ENCODE results near the gene PRSS1. TPM values are rescaled to one million over a fixed set of nuclear protein-coding genes. Genes with fewer than 3 reads are reported as not detected.

PRSS1 gene
- total RNA-seq, 4 donors from 2014 or later: 1.7 to 51.3 (median 4.8) TPM

DNA sequence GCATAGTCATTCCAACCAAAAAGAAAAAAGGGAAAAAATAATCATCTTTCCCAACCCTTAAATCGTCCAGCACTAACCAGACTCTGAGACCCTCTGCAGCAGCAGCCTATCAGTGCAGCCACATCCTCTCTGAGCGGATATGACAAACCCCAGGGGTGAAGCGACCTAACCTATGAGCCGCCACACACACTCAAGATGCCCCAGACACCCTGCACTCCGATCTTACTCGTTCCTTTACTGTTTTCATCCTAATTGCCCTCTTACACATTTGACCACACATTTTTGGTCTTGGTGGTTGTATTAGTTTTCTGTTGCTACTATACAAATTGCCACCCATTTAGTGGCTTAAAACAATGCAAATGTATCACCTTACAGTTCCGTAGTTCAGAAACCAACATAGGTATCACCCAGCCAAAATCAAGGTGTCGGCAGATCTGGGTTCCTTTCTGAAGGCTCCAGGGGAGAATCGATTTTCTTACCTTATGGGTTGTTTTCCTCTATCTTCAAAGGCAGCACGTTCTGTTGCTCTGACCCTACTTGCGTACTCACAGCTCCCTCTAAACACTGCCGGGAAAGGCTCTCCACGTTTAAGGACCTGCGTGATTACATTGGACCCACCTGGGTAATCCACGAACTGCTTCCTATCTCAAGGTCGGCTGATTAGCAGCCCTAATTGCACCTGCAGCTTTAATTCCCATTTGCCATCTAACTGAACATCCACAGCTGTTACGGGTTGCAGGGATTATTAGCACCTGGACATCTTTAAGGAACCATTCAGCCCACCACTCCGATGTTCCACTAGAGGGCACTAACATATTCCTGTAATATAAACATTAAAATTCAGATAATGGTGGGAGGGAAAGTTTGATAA is 37.3 kb upstream of the PRSS1 start:
- no peaks in the 10 kb centered on the region for H3K9me3 ChIP-seq
- no peak overlapping the region for H3K27ac ChIP-seq
- H3K4me3 ChIP-seq: no peak overlapping the region
- no peak for DNase-seq (ENCODE audit: low spot score in 2 of 2)
- no peak for TF ChIP-seq POLR2A (IDR thresholded peaks at IDR 0.05)
- TF ChIP-seq, protein P1, sequence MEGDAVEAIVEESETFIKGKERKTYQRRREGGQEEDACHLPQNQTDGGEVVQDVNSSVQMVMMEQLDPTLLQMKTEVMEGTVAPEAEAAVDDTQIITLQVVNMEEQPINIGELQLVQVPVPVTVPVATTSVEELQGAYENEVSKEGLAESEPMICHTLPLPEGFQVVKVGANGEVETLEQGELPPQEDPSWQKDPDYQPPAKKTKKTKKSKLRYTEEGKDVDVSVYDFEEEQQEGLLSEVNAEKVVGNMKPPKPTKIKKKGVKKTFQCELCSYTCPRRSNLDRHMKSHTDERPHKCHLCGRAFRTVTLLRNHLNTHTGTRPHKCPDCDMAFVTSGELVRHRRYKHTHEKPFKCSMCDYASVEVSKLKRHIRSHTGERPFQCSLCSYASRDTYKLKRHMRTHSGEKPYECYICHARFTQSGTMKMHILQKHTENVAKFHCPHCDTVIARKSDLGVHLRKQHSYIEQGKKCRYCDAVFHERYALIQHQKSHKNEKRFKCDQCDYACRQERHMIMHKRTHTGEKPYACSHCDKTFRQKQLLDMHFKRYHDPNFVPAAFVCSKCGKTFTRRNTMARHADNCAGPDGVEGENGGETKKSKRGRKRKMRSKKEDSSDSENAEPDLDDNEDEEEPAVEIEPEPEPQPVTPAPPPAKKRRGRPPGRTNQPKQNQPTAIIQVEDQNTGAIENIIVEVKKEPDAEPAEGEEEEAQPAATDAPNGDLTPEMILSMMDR (IDR thresholded peaks at IDR 0.05): no peak
- TF ChIP-seq EP300 (IDR thresholded peaks at IDR 0.05): no peak
- WGBS, 2 donors: 58 to 63% methylated on average over 18 of the region's 18 CpGs
- H3K4me1 ChIP-seq: no peaks in the 10 kb centered on the region
- H3K27me3 ChIP-seq: no peaks in the 10 kb centered on the region
- no peaks in the 10 kb centered on the region for H3K36me3 ChIP-seq

DNA sequence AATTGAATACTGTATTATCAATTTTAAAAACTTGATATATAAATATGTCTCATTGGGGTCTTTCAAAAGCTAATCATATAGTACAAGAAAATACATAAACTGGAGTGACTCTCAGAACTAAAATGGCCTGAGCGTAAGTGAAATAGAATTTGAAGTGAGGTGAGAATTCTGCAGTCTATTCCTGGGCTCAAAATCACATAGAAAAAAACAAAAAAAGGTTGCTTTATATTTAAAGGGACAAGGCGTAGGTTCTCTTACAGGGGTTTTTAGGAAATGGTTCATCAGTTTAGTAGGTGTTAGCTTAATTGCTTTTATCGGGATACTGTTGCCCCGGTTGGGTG is 36.7 kb upstream of the PRSS1 start:
- H3K36me3 ChIP-seq: no peaks in the 10 kb centered on the region
- 66 to 84% methylated on average over 4 of the region's 4 CpGs for WGBS, 2 donors
- TF ChIP-seq EP300 (IDR thresholded peaks at IDR 0.05) (no peak), POLR2A (IDR thresholded peaks at IDR 0.05) (no peak)
- TF ChIP-seq, protein P1 (IDR thresholded peaks at IDR 0.05): no peak
- no peaks in the 10 kb centered on the region for H3K27me3 ChIP-seq
- no peak overlapping the region for H3K27ac ChIP-seq
- no peaks in the 10 kb centered on the region for H3K9me3 ChIP-seq
- H3K4me1 ChIP-seq: no peaks in the 10 kb centered on the region
- H3K4me3 ChIP-seq: no peak overlapping the region
- no peak for DNase-seq (ENCODE audit: low spot score in 2 of 2)

DNA sequence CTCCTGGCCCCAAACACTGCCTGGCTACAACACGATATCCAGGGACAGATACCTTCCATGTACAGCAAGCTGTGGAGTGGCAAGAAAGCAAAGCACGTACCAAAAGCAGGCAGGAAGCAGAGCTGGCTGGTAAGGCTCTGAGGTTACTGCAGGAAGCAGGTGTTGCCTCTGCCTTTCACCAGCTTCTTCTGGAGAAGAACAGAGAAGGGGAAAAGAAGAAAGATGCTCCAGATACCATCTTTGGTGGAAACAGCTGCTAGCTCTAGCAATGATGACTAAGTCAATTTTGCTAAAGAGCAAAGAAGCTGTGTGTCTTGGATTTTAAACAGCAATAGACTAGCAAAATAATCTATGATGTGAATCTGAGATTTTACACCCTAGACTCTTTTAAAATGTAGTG is 34.9 kb upstream of the PRSS1 start:
- no peak overlapping the region for H3K4me3 ChIP-seq
- H3K27ac ChIP-seq: no peak overlapping the region
- H3K4me1 ChIP-seq: no peaks in the 10 kb centered on the region
- TF ChIP-seq, protein P1 (IDR thresholded peaks at IDR 0.05): no peak
- TF ChIP-seq POLR2A (IDR thresholded peaks at IDR 0.05): no peak
- no peak for TF ChIP-seq EP300 (IDR thresholded peaks at IDR 0.05)
- no peaks in the 10 kb centered on the region for H3K9me3 ChIP-seq
- H3K27me3 ChIP-seq: no peaks in the 10 kb centered on the region
- 58 to 65% methylated on average over 2 of the region's 2 CpGs for WGBS, 2 donors
- no peaks in the 10 kb centered on the region for H3K36me3 ChIP-seq
- DNase-seq (ENCODE audit: low spot score in 2 of 2): no peak

DNA sequence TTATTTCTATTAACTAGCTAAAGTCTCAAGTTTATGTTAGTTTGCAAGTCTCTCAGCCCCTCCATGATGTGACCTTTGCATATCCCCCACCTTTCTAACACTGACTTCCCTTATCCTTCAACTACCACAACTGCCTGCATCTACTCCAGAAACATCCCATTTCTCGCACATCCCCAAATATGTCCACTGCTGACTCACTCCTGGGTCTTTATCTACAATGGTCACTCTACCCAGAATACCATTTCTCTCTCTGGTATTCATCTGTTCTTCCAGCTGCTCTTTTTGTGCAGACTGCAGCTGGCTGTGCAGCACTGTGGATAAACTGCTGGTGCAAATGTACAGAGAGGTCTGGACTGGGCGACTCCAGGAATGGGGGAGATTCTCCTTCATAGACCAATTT is 32.7 kb upstream of the PRSS1 start:
- DNase-seq (ENCODE audit: low spot score in 2 of 2): no peak
- Histone ChIP-seq H3K36me3 (no peaks in the 10 kb centered on the region), H3K4me1 (no peaks in the 10 kb centered on the region), H3K27ac (no peak overlapping the region), H3K9me3 (no peaks in the 10 kb centered on the region), H3K4me3 (no peak overlapping the region), H3K27me3 (no peaks in the 10 kb centered on the region)
- 63 to 75% methylated on average over 2 of the region's 2 CpGs for WGBS, 2 donors
- TF ChIP-seq, protein P1 (IDR thresholded peaks at IDR 0.05): no peak
- TF ChIP-seq POLR2A (IDR thresholded peaks at IDR 0.05) (no peak), EP300 (IDR thresholded peaks at IDR 0.05) (no peak)

DNA sequence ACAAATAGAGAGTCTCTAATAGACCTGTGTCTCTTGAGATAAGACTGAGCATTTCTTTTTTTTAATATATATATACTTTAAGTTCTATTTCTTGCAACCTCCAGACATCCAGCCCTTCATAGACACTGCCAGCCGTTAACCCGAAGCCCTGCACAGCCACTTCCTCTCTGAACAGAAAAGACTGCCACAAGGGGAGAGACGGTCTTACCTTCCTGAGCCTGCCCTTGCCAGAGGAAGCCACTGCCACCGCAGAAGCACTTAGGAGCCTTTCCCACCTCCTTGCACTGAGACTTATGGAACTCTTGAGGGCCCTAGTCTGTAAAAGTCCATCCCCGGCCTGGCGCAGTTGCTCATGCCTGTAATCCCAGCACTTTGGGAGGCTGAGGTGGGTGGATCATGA is 31.8 kb upstream of the PRSS1 start:
- H3K4me3 ChIP-seq: no peak overlapping the region
- H3K27me3 ChIP-seq: no peaks in the 10 kb centered on the region
- H3K27ac ChIP-seq: no peak overlapping the region
- 59 to 70% methylated on average over 4 to 6 of the region's 6 CpGs for WGBS, 2 donors
- DNase-seq (ENCODE audit: low spot score in 2 of 2): no peak
- H3K9me3 ChIP-seq: no peaks in the 10 kb centered on the region
- no peaks in the 10 kb centered on the region for H3K4me1 ChIP-seq
- no peaks in the 10 kb centered on the region for H3K36me3 ChIP-seq
- TF ChIP-seq, protein P1 (IDR thresholded peaks at IDR 0.05): no peak
- TF ChIP-seq EP300 (IDR thresholded peaks at IDR 0.05) (no peak), POLR2A (IDR thresholded peaks at IDR 0.05) (no peak)

Data from tibial nerve (tissue), 4 donors.